ENCODE data around the gene RHOA. TPM values are rescaled to one million over a fixed set of nuclear protein-coding genes. Genes with fewer than 3 reads are reported as not detected.

Gene RHOA
- total and polyA plus RNA-seq, 2 of the 4 experiments (the other 2 are of a cell fraction), result 383 to 879 TPM

DNA sequence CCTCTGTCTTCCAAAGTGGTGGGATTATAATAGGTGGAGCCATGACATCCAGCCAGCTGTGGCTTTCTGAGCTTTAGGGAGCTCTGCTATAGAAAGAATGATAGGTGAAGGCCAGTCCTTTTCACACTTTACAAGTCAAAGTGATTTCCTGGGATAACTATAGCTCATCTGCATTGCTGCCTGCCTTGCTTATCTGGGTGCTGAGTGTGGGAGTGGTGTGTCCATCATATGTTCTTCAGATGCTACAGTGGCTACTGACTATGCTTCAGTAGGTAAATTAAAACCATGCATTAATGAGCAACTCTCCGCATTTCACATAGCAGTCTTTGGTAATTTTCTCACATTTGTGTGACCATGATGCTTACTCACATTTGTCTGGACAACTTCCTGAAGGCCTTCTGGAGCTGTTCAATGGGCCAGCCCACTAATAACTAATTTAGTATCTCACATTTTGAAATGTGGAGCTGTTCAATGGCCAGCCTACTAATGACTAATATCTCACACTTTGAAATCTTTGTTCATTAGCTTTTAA lies 23.4 kb downstream of the RHOA start:
- no peak overlapping the region for H4K8ac ChIP-seq (ENCODE audit: low read depth in 2 of 2, low read length in 2 of 2)
- peaks cover 10% of the 10 kb centered on the region for H3K36me3 ChIP-seq (ENCODE audit: control insufficient read depth, insufficient read depth, low read length)
- H4K5ac ChIP-seq (ENCODE audit: low read depth, low read length), result no peak overlapping the region
- no peak overlapping the region for H2BK5ac ChIP-seq (ENCODE audit: low read depth, low read length, poor library complexity, severe bottlenecking)
- no peak overlapping the region for H3K9ac ChIP-seq (ENCODE audit: low read depth, low read length)
- DNase-seq (no peak), ATAC-seq (ENCODE audit: low read depth) (no peak)
- H3K9me3 ChIP-seq (ENCODE audit: control insufficient read depth, insufficient read depth, low read length), result no peaks in the 10 kb centered on the region
- H3K27me3 ChIP-seq (ENCODE audit: control insufficient read depth, insufficient read depth, low read length), result no peaks in the 10 kb centered on the region
- ChIA-PET POLR2A (ENCODE audit: unreplicated experiment) (no interaction called here), CTCF (no interaction called here)
- 100% methylated on average over 1 of the region's 1 CpG; no CpG with 5 or more reads in 1 of the 2 experiments for WGBS, 2 experiments (ENCODE audit: extremely low coverage in 2 of 2, insufficient read length in 1 of 2)
- H3K9me1 ChIP-seq (ENCODE audit: insufficient read depth, low read length), result peaks cover 22% of the 10 kb centered on the region
- H3K56ac ChIP-seq (ENCODE audit: extremely low read depth, insufficient read depth, low read length), result no peak overlapping the region
- no peak overlapping the region for H3K4ac ChIP-seq (ENCODE audit: low read depth, low read length)
- H2AK9ac ChIP-seq (replicated peaks; ENCODE audit: low read depth, low read length, poor library complexity), result no peak overlapping the region
- intact Hi-C loops (cut with micrococcal nuclease), result no loop called here
- no peak overlapping the region for H2BK20ac ChIP-seq (ENCODE audit: low read depth, low read length)
- no peak overlapping the region for H3K18ac ChIP-seq (ENCODE audit: low read depth, low read length)
- H3K23ac ChIP-seq (ENCODE audit: low read depth, low read length), result peak overlapping the region; percentile 1; the same call in 1 of the 2 replicates
- H2AFZ ChIP-seq (replicated peaks; ENCODE audit: low read length, poor library complexity), result no peak overlapping the region
- H2AK5ac ChIP-seq (ENCODE audit: low read depth, low read length), result no peak overlapping the region
- H3K4me3 ChIP-seq (ENCODE audit: insufficient read depth, low read depth, low read length), result no peak overlapping the region
- no peak overlapping the region for H2BK15ac ChIP-seq (ENCODE audit: low read depth, low read length)
- in situ Hi-C loops (cut with MboI; ENCODE audit: low sequenced_read_pairs), result no loop called here
- no peak overlapping the region for H3K4me2 ChIP-seq (ENCODE audit: low read depth, low read length)
- no peak overlapping the region for H3K14ac ChIP-seq (replicated peaks; ENCODE audit: low read depth, low read length)
- TF ChIP-seq MAZ (IDR thresholded peaks at IDR 0.05; ENCODE audit: borderline replicate concordance, low read depth, low read length) (no peak), CHD1 (IDR thresholded peaks at IDR 0.05; ENCODE audit: low read depth, low read length) (no peak), RCOR1 (IDR thresholded peaks at IDR 0.05; ENCODE audit: insufficient replicate concordance, low read length) (no peak), NFE2L2 (IDR thresholded peaks at IDR 0.05; ENCODE audit: low read depth, low read length) (no peak), MAFK (IDR thresholded peaks at IDR 0.05; ENCODE audit: low read depth, low read length) (no peak), SMC3 (IDR thresholded peaks at IDR 0.05; ENCODE audit: low read depth, low read length) (no peak), BHLHE40 (IDR thresholded peaks at IDR 0.05; ENCODE audit: low read depth, low read length) (no peak), CEBPB (IDR thresholded peaks at IDR 0.05; ENCODE audit: low read depth, low read length) (no peak), RFX5 (IDR thresholded peaks at IDR 0.05; ENCODE audit: low read depth, low read length) (no peak), RAD21 (IDR thresholded peaks at IDR 0.05; ENCODE audit: low read length) (no peak), POLR2A (IDR thresholded peaks at IDR 0.05; ENCODE audit: low read depth, low read length) (no peak), MXI1 (IDR thresholded peaks at IDR 0.05; ENCODE audit: borderline replicate concordance, low read depth, low read length) (no peak)
- TF ChIP-seq, protein P1, sequence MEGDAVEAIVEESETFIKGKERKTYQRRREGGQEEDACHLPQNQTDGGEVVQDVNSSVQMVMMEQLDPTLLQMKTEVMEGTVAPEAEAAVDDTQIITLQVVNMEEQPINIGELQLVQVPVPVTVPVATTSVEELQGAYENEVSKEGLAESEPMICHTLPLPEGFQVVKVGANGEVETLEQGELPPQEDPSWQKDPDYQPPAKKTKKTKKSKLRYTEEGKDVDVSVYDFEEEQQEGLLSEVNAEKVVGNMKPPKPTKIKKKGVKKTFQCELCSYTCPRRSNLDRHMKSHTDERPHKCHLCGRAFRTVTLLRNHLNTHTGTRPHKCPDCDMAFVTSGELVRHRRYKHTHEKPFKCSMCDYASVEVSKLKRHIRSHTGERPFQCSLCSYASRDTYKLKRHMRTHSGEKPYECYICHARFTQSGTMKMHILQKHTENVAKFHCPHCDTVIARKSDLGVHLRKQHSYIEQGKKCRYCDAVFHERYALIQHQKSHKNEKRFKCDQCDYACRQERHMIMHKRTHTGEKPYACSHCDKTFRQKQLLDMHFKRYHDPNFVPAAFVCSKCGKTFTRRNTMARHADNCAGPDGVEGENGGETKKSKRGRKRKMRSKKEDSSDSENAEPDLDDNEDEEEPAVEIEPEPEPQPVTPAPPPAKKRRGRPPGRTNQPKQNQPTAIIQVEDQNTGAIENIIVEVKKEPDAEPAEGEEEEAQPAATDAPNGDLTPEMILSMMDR (conservative IDR thresholded peaks at IDR 0.05; ENCODE audit: low read depth, low read length), result no peak
- TF ChIP-seq, protein P2, sequence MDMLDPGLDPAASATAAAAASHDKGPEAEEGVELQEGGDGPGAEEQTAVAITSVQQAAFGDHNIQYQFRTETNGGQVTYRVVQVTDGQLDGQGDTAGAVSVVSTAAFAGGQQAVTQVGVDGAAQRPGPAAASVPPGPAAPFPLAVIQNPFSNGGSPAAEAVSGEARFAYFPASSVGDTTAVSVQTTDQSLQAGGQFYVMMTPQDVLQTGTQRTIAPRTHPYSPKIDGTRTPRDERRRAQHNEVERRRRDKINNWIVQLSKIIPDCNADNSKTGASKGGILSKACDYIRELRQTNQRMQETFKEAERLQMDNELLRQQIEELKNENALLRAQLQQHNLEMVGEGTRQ (IDR thresholded peaks at IDR 0.05; ENCODE audit: low read depth, low read length), result no peak
- TF ChIP-seq, protein P3, sequence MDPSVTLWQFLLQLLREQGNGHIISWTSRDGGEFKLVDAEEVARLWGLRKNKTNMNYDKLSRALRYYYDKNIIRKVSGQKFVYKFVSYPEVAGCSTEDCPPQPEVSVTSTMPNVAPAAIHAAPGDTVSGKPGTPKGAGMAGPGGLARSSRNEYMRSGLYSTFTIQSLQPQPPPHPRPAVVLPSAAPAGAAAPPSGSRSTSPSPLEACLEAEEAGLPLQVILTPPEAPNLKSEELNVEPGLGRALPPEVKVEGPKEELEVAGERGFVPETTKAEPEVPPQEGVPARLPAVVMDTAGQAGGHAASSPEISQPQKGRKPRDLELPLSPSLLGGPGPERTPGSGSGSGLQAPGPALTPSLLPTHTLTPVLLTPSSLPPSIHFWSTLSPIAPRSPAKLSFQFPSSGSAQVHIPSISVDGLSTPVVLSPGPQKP (IDR thresholded peaks at IDR 0.05; ENCODE audit: borderline replicate concordance, low read depth, low read length), result no peak
- peaks cover 10% of the 10 kb centered on the region for H3K4me1 ChIP-seq (ENCODE audit: control insufficient read depth, insufficient read depth, low read length)
- BruUV-seq (replicated peaks), result TSS peak; percentile 16
- H4K20me1 ChIP-seq (ENCODE audit: insufficient read depth, low read length), result peaks cover 99% of the 10 kb centered on the region
- H2BK120ac ChIP-seq (ENCODE audit: low read depth, low read length), result no peak overlapping the region
- no peak overlapping the region for H4K91ac ChIP-seq (ENCODE audit: insufficient read depth, low read depth, low read length)
- H3K79me1 ChIP-seq (ENCODE audit: low read depth in 1 of 2, low read length in 2 of 2), result peaks cover 0 to 47% of the 10 kb centered on the region in 2 experiments; a peak in 2 of 4 replicates
- no peak overlapping the region for H3K27ac ChIP-seq (ENCODE audit: insufficient read depth, low read length)
- dilution Hi-C loops (cut with HindIII; ENCODE audit: low sequenced_read_pairs, unreplicated experiment), result no loop called here

All from IMR-90 (cell line).